ENCODE measurements around the gene F2R. TPM values are rescaled to one million over a fixed set of nuclear protein-coding genes. Genes with fewer than 3 reads are reported as not detected.
"Not testable (repeated sequence)": the region's sequence is repeated elsewhere in the genome, so short reads cannot be mapped to it uniquely, and the experiment has no call there.

The F2R gene
- total RNA-seq, 1 donor from 2014 or later = 105 TPM

- H3K4me3 ChIP-seq (ENCODE audit: low read depth, low read length) = no peak overlapping the region
- H3K27me3 ChIP-seq (ENCODE audit: control insufficient read depth, insufficient read depth, low read length) = no peaks in the 10 kb centered on the region
- peaks cover 1% of the 10 kb centered on the region for H3K36me3 ChIP-seq (ENCODE audit: control insufficient read depth, insufficient read depth, low read length)
- TF ChIP-seq CTCF (IDR thresholded peaks at IDR 0.05; ENCODE audit: insufficient read depth, low read length, poor library complexity, severe bottlenecking) = no peak
- DNase-seq (ENCODE audit: low read depth) = no peak
These were observed 17.1 kb downstream of the F2R start for GRCh38 chr5:76733049-76733417.

GRCh38 chr5:76735762-76736545, 20.0 kb downstream of the F2R start:
- Histone ChIP-seq H3K36me3 (ENCODE audit: control insufficient read depth, insufficient read depth, low read length) (peaks cover 1% of the 10 kb centered on the region), H3K27me3 (ENCODE audit: control insufficient read depth, insufficient read depth, low read length) (no peaks in the 10 kb centered on the region), H3K4me3 (ENCODE audit: low read depth, low read length) (no peak overlapping the region)
- DNase-seq (ENCODE audit: low read depth) = no peak
- TF ChIP-seq CTCF (IDR thresholded peaks at IDR 0.05; ENCODE audit: insufficient read depth, low read length, poor library complexity, severe bottlenecking) = no peak

GRCh38 chr5:76736679-76737556, 21.0 kb downstream of the F2R start:
- H3K4me3 ChIP-seq (ENCODE audit: low read depth, low read length) = no peak overlapping the region
- TF ChIP-seq CTCF (IDR thresholded peaks at IDR 0.05; ENCODE audit: insufficient read depth, low read length, poor library complexity, severe bottlenecking) = no peak
- no peak for DNase-seq (ENCODE audit: low read depth)

GRCh38 chr5:76737846-76738245, 21.9 kb downstream of the F2R start:
- TF ChIP-seq CTCF (IDR thresholded peaks at IDR 0.05; ENCODE audit: insufficient read depth, low read length, poor library complexity, severe bottlenecking) = no peak
- DNase-seq (ENCODE audit: low read depth) = no peak
- H3K36me3 ChIP-seq (ENCODE audit: control insufficient read depth, insufficient read depth, low read length) = peaks cover 1% of the 10 kb centered on the region
- H3K27me3 ChIP-seq (ENCODE audit: control insufficient read depth, insufficient read depth, low read length) = no peaks in the 10 kb centered on the region
- no peak overlapping the region for H3K4me3 ChIP-seq (ENCODE audit: low read depth, low read length)

More at GRCh38 chr5:76736679-76737556, 21.0 kb downstream of the F2R start:
- H3K36me3 ChIP-seq (ENCODE audit: control insufficient read depth, insufficient read depth, low read length) = peaks cover 1% of the 10 kb centered on the region
- no peaks in the 10 kb centered on the region for H3K27me3 ChIP-seq (ENCODE audit: control insufficient read depth, insufficient read depth, low read length)

- H3K4me3 ChIP-seq (ENCODE audit: low read depth, low read length); H3K36me3 ChIP-seq (ENCODE audit: control insufficient read depth, insufficient read depth, low read length); H3K27me3 ChIP-seq (ENCODE audit: control insufficient read depth, insufficient read depth, low read length); DNase-seq (ENCODE audit: low read depth): not testable (repeated sequence)
These were observed 25.6 kb downstream of the F2R start for GRCh38 chr5:76741506-76741905.

GRCh38 chr5:76742583-76742982, 26.7 kb downstream of the F2R start:
- no peak for DNase-seq (ENCODE audit: low read depth)
- H3K27me3 ChIP-seq (ENCODE audit: control insufficient read depth, insufficient read depth, low read length) = no peaks in the 10 kb centered on the region
- TF ChIP-seq CTCF (IDR thresholded peaks at IDR 0.05; ENCODE audit: insufficient read depth, low read length, poor library complexity, severe bottlenecking) = no peak
- no peak overlapping the region for H3K4me3 ChIP-seq (ENCODE audit: low read depth, low read length)
- no peaks in the 10 kb centered on the region for H3K36me3 ChIP-seq (ENCODE audit: control insufficient read depth, insufficient read depth, low read length)
